22Rv1 (cell line): ENCODE results near the gene DENND1A.

Source experiments
- H3K27ac ChIP-seq: fragments of 450-650 bp; 2 replicates; pipeline ENCODE4 v1.5.1; 2017
- ZFX ChIP-seq: fragments of 450-650 bp; IDR thresholded peaks from 2 replicates; pipeline ENCODE4 v1.6.1; 2017; ENCODE audit warnings: antibody characterized with exemption, borderline replicate concordance
- TF ChIP-seq, protein P1 (sequence below): fragments of 450-650 bp; IDR thresholded peaks from 2 replicates; pipeline ENCODE4 v1.5.1; 2017; ENCODE audit warnings: mild to moderate bottlenecking

The DENND1A gene

DNA sequence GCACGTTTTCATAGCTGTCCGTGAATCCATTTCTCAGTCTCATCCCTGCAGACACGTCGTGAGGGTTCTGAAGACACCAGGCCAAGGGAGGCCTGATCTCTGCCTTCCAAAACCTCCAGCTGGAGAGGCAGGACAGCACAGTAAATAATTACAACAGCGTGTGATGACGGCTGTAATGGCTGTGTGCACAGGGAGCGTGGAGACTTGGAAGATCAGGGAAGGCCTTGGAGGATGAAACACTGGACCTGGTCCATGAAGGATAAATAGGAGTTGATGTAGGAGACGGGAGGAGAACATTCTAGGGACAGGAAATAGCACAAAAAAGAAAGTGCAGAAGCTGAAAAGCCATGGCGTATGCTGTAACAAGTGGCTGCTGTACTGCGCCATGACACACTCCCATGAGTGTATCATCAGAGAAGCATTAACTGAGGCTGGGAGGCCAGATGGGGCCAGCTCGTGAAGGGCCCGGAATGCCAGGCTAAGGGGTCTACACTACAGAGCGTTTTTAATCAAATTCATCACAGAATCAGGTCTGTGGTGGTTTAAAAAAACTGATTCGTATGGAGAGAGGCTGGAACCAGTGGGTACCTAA is 476.8 kb downstream of the DENND1A start:
- TF ChIP-seq, protein P1, sequence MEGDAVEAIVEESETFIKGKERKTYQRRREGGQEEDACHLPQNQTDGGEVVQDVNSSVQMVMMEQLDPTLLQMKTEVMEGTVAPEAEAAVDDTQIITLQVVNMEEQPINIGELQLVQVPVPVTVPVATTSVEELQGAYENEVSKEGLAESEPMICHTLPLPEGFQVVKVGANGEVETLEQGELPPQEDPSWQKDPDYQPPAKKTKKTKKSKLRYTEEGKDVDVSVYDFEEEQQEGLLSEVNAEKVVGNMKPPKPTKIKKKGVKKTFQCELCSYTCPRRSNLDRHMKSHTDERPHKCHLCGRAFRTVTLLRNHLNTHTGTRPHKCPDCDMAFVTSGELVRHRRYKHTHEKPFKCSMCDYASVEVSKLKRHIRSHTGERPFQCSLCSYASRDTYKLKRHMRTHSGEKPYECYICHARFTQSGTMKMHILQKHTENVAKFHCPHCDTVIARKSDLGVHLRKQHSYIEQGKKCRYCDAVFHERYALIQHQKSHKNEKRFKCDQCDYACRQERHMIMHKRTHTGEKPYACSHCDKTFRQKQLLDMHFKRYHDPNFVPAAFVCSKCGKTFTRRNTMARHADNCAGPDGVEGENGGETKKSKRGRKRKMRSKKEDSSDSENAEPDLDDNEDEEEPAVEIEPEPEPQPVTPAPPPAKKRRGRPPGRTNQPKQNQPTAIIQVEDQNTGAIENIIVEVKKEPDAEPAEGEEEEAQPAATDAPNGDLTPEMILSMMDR = no peak
- no peak for TF ChIP-seq ZFX
- H3K27ac ChIP-seq = no peak overlapping the region

DNA sequence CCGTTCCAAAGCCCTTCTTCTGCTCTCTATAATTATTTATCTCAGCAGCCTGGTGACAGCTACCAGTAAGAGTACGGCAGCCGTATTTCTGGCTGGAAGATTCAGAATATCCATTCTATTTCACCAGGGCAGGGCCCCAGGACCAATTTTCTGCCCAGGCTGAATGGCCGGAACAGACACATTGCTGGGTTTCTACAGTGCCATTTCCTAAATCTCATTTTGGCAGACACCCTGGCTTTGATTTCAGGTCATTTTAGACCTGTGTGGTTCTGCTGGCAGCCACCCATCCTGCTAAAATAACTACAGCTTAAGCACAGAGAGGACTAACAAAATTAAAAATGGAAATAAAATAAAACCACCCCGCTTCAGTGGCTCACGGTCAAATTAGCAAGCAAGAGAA is 478.9 kb downstream of the DENND1A start:
- H3K27ac ChIP-seq = no peak overlapping the region
- TF ChIP-seq, protein P1 = no peak
- TF ChIP-seq ZFX = no peak

DNA sequence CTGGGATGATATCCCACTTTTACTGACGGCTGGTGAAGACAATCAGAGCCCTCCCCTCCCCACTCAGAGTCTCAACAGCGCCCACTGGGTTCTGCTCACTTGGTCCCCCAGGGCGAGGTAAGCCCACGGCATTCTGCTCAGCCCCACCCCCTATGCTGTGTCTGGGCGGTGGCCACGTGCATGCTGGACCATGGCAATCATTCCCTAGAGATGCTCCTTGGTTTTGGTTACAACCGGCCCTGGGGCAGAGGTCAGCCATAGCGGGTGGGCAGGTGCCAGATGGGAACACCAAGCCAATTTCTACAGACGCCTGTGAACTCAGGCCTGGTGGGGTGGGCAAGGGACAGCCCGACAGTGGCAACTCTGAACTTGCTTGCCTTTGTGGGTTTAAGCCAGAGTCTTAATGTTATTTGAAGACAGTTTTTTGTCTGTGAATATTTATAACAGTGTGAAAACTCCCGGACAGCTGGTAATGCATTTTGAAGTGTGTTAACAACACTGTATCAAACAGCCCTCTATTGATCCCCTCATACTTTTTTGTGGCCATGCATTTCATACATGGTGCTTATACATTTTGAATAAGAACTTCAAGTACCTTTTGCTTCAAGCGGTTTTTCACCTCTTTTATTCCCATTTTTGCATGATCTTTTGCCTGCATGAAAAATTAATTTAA is 479.7 kb downstream of the DENND1A start:
- TF ChIP-seq, protein P1 = no peak
- TF ChIP-seq ZFX = no peak
- no peak overlapping the region for H3K27ac ChIP-seq

DNA sequence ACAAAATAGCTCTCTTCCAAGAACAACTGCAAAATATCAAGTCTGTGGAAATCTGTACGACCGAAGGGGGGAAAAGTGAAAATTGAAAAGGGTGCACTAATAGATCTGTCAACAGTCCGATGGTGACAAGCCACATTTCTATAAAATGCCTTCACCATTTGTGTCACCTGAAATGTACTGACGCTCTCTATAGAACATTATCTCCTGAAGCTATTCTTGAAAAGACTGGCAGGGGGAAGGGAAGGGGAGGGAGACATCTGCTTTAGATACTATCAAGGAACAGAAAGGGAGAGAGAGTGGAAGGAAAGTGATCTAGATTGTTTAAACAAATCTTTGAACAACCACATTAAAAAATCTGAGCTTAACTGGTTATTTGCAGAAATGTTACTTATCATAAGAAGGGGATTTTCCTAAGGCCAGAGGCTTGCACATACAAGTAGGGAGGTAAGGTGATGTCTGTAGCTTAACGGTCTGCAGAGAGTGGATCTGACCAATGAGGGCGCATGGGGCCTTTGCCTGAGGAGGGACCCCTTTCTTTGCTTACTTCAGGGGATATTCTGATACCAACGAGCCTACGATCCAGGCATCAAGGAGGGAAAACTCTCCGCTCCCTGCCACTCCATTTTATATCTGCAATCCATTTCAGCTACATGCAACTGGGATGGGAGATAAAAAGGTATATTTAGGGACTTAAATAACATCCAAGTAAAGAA is 481.8 kb downstream of the DENND1A start:
- H3K27ac ChIP-seq = no peak overlapping the region
- TF ChIP-seq ZFX = no peak
- TF ChIP-seq, protein P1 = no peak

DNA sequence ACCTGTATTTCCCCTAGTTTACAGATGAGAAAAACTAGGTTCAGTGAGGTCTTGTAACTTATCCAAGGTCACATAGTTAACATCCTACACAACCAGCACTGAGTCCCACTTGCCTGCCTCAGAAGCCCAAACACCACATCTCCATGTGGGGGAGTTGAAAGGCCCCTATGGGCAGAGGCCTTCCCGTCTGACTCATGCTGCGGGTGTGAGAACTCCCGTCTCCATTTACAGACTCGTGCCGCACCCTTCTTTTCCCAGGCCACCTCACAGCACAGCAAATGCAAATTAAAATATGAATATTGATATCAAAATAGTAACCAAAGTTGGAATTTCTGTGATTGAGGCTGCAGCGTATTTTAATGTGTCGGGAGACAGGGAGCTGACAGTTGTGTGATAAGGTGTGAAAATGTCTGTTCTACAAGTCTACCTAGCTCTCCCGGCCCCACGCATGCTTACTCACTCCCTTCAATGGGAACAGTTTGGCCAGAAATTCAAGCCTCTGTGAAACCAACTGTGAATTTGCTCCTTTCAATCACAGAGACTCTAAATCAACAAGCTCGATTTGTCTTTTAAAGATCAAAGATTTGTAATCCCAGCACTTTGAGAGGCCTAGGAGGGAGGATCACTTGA is 483.8 kb downstream of the DENND1A start:
- no peak overlapping the region for H3K27ac ChIP-seq
- no peak for TF ChIP-seq ZFX

DNA sequence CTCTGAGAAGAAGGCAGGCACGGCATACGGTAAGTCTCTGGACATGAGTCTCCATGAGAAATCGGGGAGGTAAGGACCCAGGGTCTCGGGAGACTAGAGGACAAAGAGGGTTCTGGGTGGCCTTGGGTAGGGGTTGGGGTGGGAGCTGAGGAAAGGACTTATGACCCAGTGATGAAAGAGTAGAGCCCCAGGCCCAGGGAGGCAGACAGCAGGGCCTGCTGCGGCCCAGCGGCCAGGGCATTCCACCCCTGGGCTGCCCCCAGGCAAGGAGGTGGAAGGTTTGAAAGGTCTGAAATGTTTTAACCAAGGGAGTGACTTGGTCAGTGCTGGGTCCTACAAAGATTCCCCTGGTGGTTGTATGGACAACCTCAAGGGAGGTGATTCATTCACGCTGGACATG is 484.8 kb downstream of the DENND1A start:
- TF ChIP-seq, protein P1 = no peak
- no peak for TF ChIP-seq ZFX
- H3K27ac ChIP-seq = no peak overlapping the region

DNA sequence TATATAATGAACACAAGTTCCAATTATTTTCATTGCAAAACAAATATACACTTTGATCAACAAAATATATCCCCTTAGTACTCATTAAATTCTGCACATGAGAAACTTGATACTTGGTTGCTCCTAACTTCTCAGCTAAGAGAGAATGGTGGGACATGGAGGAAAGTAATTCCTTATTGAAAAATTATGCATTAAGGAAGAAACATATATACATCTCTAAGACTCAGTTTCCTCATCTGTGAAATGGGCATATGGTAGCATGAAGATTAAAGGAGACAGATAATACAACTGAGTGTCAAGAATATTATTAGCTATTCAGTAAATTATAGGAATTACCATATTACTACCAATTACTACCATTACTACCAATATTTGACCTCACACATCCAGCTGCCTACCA is 488.2 kb downstream of the DENND1A start:
- no peak overlapping the region for H3K27ac ChIP-seq
- TF ChIP-seq ZFX = no peak
- TF ChIP-seq, protein P1 = no peak
